CD4-positive, alpha-beta T cell (primary cell): ENCODE data around the gene ANO6. TPM values are rescaled to one million over a fixed set of nuclear protein-coding genes. Genes with fewer than 3 reads are reported as not detected.

Experiments used
- ATAC-seq: fragments of 200-7000 bp; cut with Tn5 transposase; one replicate; pipeline ENCODE4 v1.10.0; 2022; ENCODE audit warnings: mild to moderate bottlenecking; ENCODE audit not compliant: poor library complexity
- CTCF ChIA-PET: fragments of 350-600 bp; sonication (Branson Sonifier 250); formaldehyde crosslinking; loops from one replicate; lab custom pipeline; 2021; ENCODE audit warnings: antibody characterized with exemption, inconsistent platforms; lab: Charles Lee
- POLR2A ChIA-PET: fragments of 350-600 bp; sonication (Branson Sonifier 250); formaldehyde crosslinking; loops from one replicate; lab custom pipeline; 2021; ENCODE audit warnings: antibody characterized with exemption, inconsistent platforms; lab: Charles Lee
- DNase-seq, 14 experiments: peaks; one replicate each; pipeline ENCODE4 v3.0.0-alpha.2; 2013 to 2020; ENCODE audit warnings: mixed read lengths in 2 of 14
- H3K27ac ChIP-seq, 2 donors: one replicate each; pipeline versions ENCODE4 v1.5.1 to v1.7.0; 2013; ENCODE audit warnings: low read length in 2 of 2, low read depth in 1 of 2, mild to moderate bottlenecking in 1 of 2
- H3K27me3 ChIP-seq, 2 experiments: 1 replicate in 1 of 2; 2 replicates in 1 of 2; pipeline versions ENCODE4 v1.6.1 to v1.7.0; 2013; ENCODE audit warnings: low read length in 2 of 2, control low read depth in 1 of 2, mild to moderate bottlenecking in 1 of 2, moderate library complexity in 1 of 2; ENCODE audit not compliant: insufficient read depth in 2 of 2, control insufficient read depth in 1 of 2
- H3K36me3 ChIP-seq: one replicate; pipeline ENCODE4 v1.6.1; 2013; ENCODE audit warnings: low read length, control low read depth; ENCODE audit not compliant: insufficient read depth
- H3K4me1 ChIP-seq: one replicate; pipeline ENCODE4 v1.6.1; 2013; ENCODE audit warnings: low read length, control low read depth; ENCODE audit not compliant: insufficient read depth
- H3K4me3 ChIP-seq: one replicate; pipeline ENCODE4 v1.5.1; 2013; ENCODE audit warnings: mild to moderate bottlenecking, low read length, moderate library complexity
- H3K9me3 ChIP-seq, 2 experiments: 1 replicate in 1 of 2; 2 replicates in 1 of 2; pipeline versions ENCODE4 v1.6.1 to v1.7.0; 2013; ENCODE audit warnings: low read length in 2 of 2, mild to moderate bottlenecking in 2 of 2, control low read depth in 1 of 2, moderate library complexity in 1 of 2; ENCODE audit not compliant: control insufficient read depth in 1 of 2, insufficient read depth in 1 of 2
- H3K27ac Mint-ChIP-seq: one replicate; pipeline ENCODE4 v1.8.0; 2020; ENCODE audit warnings: mixed read lengths
- H3K27me3 Mint-ChIP-seq: one replicate; pipeline ENCODE4 v1.8.0; 2021; ENCODE audit warnings: mixed read lengths
- H3K36me3 Mint-ChIP-seq: one replicate; pipeline ENCODE4 v1.8.0; 2021; ENCODE audit warnings: low read depth, mixed read lengths
- H3K4me1 Mint-ChIP-seq: one replicate; pipeline ENCODE4 v1.8.0; 2021; ENCODE audit warnings: low read depth, mixed read lengths
- H3K4me3 Mint-ChIP-seq: one replicate; pipeline ENCODE4 v1.8.0; 2020; ENCODE audit warnings: mild to moderate bottlenecking, mixed read lengths
- H3K9me3 Mint-ChIP-seq: one replicate; pipeline ENCODE4 v1.8.0; 2020; ENCODE audit warnings: mixed read lengths
- intact Hi-C, 2 experiments: fragments of 100-400 bp; cut with DNase I in 1 of 2; cut with micrococcal nuclease in 1 of 2; formaldehyde crosslinking; loops; one replicate each; pipeline versions ENCODE4 v1.15.1 to v1.9.0; 2023 to 2025; cut with DNase I, micrococcal nuclease
- total RNA-seq, 174 experiments: library from RNA in 2 of 174; stranded (reverse) in 2 of 174; gene quantifications; one replicate each; pipeline ENCODE4 v1.2.3 and lab custom pipeline; 2021 to 2026
- TF ChIP-seq, protein P1 (sequence below): fragments of 200-600 bp; IDR thresholded peaks from one replicate; pipeline ENCODE4 v1.8.0; 2022; ENCODE audit warnings: antibody characterized with exemption, mild to moderate bottlenecking

Gene ANO6
- total RNA-seq, 2 experiments from 2014 or later: 11.6 to 11.7 TPM

DNA sequence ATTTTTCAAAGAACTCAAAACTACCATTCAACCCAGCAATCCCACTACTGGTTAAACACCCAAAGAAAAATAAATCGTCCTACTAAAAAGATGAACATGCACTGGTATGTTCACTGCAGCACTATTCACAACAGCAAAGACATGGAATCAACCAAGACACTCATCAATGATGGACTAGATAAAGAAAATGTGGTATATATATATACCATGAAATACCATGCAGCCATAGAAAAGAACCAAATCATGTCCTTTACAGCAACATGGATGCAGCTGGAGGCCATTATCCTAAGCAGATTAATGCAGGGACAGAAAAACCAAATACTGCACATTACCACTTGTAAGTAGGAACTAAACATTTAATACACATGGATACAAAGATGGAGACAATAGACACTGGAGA lies 3.8 kb upstream of the ANO6 start:
- Histone ChIP-seq H3K27ac (no peak overlapping the region), H3K27me3 (no peaks in the 10 kb centered on the region), H3K4me1 (peaks cover 4% of the 10 kb centered on the region), H3K4me3 (no peak overlapping the region), H3K36me3 (no peaks in the 10 kb centered on the region), H3K9me3 (no peaks in the 10 kb centered on the region)
- DNase-seq (no peak), ATAC-seq (no peak)
- CTCF ChIA-PET: no interaction called here
- H3K36me3 Mint-ChIP-seq: peaks cover 11% of the 10 kb centered on the region
- no peak overlapping the region for H3K27ac Mint-ChIP-seq
- H3K27me3 Mint-ChIP-seq: no peaks in the 10 kb centered on the region
- peaks cover 45% of the 10 kb centered on the region for H3K4me1 Mint-ChIP-seq
- H3K4me3 Mint-ChIP-seq: no peak overlapping the region
- TF ChIP-seq, protein P1, sequence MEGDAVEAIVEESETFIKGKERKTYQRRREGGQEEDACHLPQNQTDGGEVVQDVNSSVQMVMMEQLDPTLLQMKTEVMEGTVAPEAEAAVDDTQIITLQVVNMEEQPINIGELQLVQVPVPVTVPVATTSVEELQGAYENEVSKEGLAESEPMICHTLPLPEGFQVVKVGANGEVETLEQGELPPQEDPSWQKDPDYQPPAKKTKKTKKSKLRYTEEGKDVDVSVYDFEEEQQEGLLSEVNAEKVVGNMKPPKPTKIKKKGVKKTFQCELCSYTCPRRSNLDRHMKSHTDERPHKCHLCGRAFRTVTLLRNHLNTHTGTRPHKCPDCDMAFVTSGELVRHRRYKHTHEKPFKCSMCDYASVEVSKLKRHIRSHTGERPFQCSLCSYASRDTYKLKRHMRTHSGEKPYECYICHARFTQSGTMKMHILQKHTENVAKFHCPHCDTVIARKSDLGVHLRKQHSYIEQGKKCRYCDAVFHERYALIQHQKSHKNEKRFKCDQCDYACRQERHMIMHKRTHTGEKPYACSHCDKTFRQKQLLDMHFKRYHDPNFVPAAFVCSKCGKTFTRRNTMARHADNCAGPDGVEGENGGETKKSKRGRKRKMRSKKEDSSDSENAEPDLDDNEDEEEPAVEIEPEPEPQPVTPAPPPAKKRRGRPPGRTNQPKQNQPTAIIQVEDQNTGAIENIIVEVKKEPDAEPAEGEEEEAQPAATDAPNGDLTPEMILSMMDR: no peak
- intact Hi-C loops: loop anchor here in 1 of 2 experiments (10.0 kb wide), 1 partner anchor 523 kb away; no protein-coding TSS in a partner anchor
- no peaks in the 10 kb centered on the region for H3K9me3 Mint-ChIP-seq
- POLR2A ChIA-PET: no interaction called here

DNA sequence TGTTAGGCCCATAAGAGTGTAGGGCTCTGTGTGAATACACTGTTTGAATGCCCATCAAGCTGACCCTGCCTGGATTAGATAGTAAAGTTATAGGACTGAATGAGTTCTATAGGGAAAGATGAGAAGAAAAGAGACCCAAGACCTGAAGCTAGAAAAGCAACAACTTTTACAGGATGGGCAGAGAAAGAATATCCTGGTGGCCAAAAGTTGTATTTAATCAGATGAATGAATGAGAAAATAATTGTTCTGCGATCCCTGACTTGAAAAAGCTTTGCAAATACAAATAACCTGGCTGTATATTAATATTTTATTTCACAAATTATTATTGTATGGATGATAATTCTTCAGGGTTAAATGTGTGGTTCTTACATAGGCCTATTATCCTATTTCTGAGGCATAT lies 2.8 kb upstream of the ANO6 start:
- no peak overlapping the region for H3K27ac Mint-ChIP-seq
- ATAC-seq: no peak
- H3K27me3 Mint-ChIP-seq: no peaks in the 10 kb centered on the region
- POLR2A ChIA-PET: no interaction called here
- Histone ChIP-seq H3K27me3 (no peaks in the 10 kb centered on the region), H3K4me3 (no peak overlapping the region), H3K27ac (no peak overlapping the region), H3K36me3 (no peaks in the 10 kb centered on the region), H3K9me3 (no peaks in the 10 kb centered on the region), H3K4me1 (peaks cover 8% of the 10 kb centered on the region)
- H3K4me1 Mint-ChIP-seq: peaks cover 56% of the 10 kb centered on the region
- peak overlapping the region; percentile 45 for H3K4me3 Mint-ChIP-seq
- intact Hi-C loops: loop anchor here in 1 of 2 experiments (10.0 kb wide), 1 partner anchor 522 kb away; no protein-coding TSS in a partner anchor
- DNase-seq: no peak
- H3K9me3 Mint-ChIP-seq: no peaks in the 10 kb centered on the region
- H3K36me3 Mint-ChIP-seq: peaks cover 11% of the 10 kb centered on the region
- CTCF ChIA-PET: no interaction called here
- TF ChIP-seq, protein P1: no peak

DNA sequence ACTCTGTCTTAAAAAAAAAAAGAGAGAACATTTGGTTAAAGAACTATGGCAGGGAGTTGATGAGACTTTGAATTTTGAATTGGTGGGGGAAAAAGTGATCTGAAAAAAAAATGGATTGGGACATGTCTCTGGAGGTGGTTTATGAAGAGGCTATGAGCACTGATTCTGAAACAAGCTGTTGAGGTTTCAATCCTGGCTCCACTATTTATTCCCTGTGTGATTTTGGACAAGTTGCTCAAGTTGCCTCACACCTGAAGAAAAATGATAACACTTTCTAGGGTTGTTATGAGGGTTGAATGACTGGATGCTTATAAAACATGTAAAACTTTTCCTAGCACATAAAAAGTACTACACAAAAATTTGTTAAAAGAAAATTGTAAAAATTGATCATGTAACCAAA lies 1.8 kb upstream of the ANO6 start:
- ATAC-seq: no peak
- Mint-ChIP-seq H3K36me3 (peaks cover 11% of the 10 kb centered on the region), H3K27me3 (no peaks in the 10 kb centered on the region), H3K27ac (peak overlapping the region; percentile 86), H3K4me1 (peaks cover 65% of the 10 kb centered on the region), H3K4me3 (peak overlapping the region; percentile 91), H3K9me3 (no peaks in the 10 kb centered on the region)
- Histone ChIP-seq H3K4me3 (no peak overlapping the region), H3K9me3 (no peaks in the 10 kb centered on the region), H3K4me1 (peaks cover 15% of the 10 kb centered on the region), H3K27ac (no peak overlapping the region), H3K36me3 (no peaks in the 10 kb centered on the region), H3K27me3 (no peaks in the 10 kb centered on the region)
- intact Hi-C loops: loop anchor here in 1 of 2 experiments (10.0 kb wide), 1 partner anchor 521 kb away; no protein-coding TSS in a partner anchor
- DNase-seq: no peak
- TF ChIP-seq, protein P1: no peak
- CTCF ChIA-PET: no interaction called here
- POLR2A ChIA-PET: interaction anchor here (4.3 to 4.4 kb wide), 2 partner anchors 15 to 514 kb away, joined by 30 read pairs; partner anchors contain the start of gene ARID2
